ENCODE data around the gene PCDH15. TPM values are rescaled to one million over a fixed set of nuclear protein-coding genes. Genes with fewer than 3 reads are reported as not detected.

PCDH15 gene
- total RNA-seq, 3 donors from 2014 or later (not counting 1 experiment from before 2014, with no cell fraction given): not detected

DNA sequence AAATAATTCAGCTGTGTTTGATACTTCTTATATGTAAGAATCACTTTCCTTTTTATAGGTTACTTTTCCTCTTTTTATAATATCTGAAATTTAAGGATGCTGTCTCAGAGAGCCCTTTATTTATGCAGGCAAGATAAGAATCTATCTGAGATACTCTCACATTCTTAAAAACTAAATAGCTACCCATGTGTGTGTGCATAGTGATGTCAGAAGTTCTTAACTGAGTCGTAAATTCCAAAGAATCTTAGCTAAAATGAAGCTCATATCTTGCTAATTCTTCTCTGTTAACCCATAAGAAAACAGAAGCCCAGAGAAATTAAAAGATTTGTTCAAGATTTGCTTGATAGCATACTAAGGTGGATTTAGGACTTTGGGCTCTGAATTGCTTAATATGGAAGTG is 118.5 kb downstream of the PCDH15 start:
- no peaks in the 10 kb centered on the region for H3K36me3 ChIP-seq (ENCODE audit: control insufficient read depth, insufficient read depth, low read length)
- no peak overlapping the region for H3K4me3 ChIP-seq (ENCODE audit: low read length)
- no peaks in the 10 kb centered on the region for H3K4me1 Mint-ChIP-seq
- WGBS (ENCODE audit: insufficient coverage): no CpG with 5 or more reads among the region's 1 CpG
- ATAC-seq (no peak), DNase-seq (no peak)
- peaks cover 13 to 14% of the 10 kb centered on the region in 2 donors for H3K9me3 Mint-ChIP-seq
- no peaks in the 10 kb centered on the region for H3K4me1 ChIP-seq (ENCODE audit: control insufficient read depth, insufficient read depth, low read length)
- TF ChIP-seq, protein P1, sequence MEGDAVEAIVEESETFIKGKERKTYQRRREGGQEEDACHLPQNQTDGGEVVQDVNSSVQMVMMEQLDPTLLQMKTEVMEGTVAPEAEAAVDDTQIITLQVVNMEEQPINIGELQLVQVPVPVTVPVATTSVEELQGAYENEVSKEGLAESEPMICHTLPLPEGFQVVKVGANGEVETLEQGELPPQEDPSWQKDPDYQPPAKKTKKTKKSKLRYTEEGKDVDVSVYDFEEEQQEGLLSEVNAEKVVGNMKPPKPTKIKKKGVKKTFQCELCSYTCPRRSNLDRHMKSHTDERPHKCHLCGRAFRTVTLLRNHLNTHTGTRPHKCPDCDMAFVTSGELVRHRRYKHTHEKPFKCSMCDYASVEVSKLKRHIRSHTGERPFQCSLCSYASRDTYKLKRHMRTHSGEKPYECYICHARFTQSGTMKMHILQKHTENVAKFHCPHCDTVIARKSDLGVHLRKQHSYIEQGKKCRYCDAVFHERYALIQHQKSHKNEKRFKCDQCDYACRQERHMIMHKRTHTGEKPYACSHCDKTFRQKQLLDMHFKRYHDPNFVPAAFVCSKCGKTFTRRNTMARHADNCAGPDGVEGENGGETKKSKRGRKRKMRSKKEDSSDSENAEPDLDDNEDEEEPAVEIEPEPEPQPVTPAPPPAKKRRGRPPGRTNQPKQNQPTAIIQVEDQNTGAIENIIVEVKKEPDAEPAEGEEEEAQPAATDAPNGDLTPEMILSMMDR (IDR thresholded peaks at IDR 0.05): no peak
- no peaks in the 10 kb centered on the region for H3K9me3 ChIP-seq (ENCODE audit: control insufficient read depth, insufficient read depth, low read length)
- no peak overlapping the region for H3K27ac Mint-ChIP-seq
- no peak overlapping the region for H3K27ac ChIP-seq (ENCODE audit: low read length)
- no peaks in the 10 kb centered on the region for H3K27me3 ChIP-seq (ENCODE audit: control insufficient read depth, insufficient read depth, low read length)
- no peaks in the 10 kb centered on the region for H3K27me3 Mint-ChIP-seq (ENCODE audit: low read depth in 2 of 2)
- no peaks in the 10 kb centered on the region for H3K36me3 Mint-ChIP-seq
- intact Hi-C loops (cut with micrococcal nuclease): no loop called here
- no peak overlapping the region for H3K4me3 Mint-ChIP-seq

DNA sequence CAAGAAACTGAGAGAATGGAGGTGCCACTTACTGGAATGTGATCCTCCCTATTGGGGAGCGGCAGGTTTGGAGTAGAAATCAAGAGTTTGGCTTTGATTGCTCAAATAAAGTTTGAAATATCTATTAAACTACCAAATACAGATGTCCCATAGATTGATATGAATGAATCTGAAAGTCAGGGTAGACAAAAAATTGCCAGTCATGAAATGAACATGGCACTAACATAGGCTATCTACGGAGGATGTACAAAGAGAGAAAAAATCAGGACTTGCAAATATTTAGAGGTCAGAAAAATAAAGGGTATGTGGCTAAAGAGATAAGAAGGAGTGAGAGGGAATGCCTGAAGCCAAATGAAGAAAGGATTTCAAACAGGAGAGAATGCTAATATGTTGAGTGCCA is 119.9 kb downstream of the PCDH15 start:
- no peaks in the 10 kb centered on the region for H3K4me1 Mint-ChIP-seq
- H3K27ac Mint-ChIP-seq: no peak overlapping the region
- no peak overlapping the region for H3K27ac ChIP-seq (ENCODE audit: low read length)
- intact Hi-C loops (cut with micrococcal nuclease): no loop called here
- no peak for DNase-seq
- H3K36me3 Mint-ChIP-seq: no peaks in the 10 kb centered on the region
- H3K9me3 ChIP-seq (ENCODE audit: control insufficient read depth, insufficient read depth, low read length): no peaks in the 10 kb centered on the region
- no peaks in the 10 kb centered on the region for H3K4me1 ChIP-seq (ENCODE audit: control insufficient read depth, insufficient read depth, low read length)
- no peaks in the 10 kb centered on the region for H3K27me3 Mint-ChIP-seq (ENCODE audit: low read depth in 2 of 2)
- H3K36me3 ChIP-seq (ENCODE audit: control insufficient read depth, insufficient read depth, low read length): no peaks in the 10 kb centered on the region
- no peak overlapping the region for H3K4me3 Mint-ChIP-seq
- WGBS (ENCODE audit: insufficient coverage): 90% methylated on average over 2 of the region's 2 CpGs
- TF ChIP-seq, protein P1 (IDR thresholded peaks at IDR 0.05): no peak
- no peak overlapping the region for H3K4me3 ChIP-seq (ENCODE audit: low read length)
- H3K9me3 Mint-ChIP-seq: peaks cover 18% of the 10 kb centered on the region in 2 donors
- no peaks in the 10 kb centered on the region for H3K27me3 ChIP-seq (ENCODE audit: control insufficient read depth, insufficient read depth, low read length)
- no peak for ATAC-seq

DNA sequence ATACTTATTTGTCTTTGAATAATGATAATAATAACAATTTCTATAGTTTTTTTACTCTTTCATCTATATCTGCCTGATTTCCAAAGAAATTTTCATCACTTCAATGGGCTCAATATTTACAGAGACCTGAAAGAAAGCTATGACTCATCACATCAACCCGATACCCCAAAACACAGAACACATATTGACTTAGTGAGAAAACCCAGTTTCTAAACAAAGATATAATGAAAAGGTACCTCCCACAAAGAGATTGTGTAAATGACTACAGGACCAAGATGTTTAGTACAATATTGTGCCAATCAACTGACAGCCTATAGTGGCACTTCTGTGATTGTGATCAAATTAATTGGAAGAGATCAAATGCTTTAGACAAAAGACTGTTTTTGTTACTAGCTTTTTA is 133.9 kb downstream of the PCDH15 start:
- H3K4me3 Mint-ChIP-seq: no peak overlapping the region
- 86% methylated on average over 1 of the region's 1 CpG for WGBS (ENCODE audit: insufficient coverage)
- TF ChIP-seq, protein P1 (IDR thresholded peaks at IDR 0.05): no peak

DNA sequence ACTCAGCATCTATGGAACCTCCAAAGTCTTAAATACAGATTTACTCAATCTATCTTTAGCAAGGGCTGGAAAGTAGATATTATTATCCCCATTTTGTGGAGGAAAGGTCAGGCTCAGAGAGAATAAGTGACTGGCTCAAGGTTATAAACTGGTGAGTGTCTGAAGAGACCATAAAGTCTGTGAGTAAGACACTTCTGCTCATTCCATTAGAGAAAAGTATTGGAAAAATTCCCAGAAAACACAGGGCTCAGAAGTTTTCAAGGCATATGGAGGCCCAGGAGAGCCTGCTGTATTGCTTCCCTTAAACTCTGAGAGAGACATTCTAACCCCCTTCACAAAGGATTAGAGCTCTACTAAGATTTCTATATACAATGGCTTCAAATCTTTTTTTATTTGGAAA is 134.8 kb downstream of the PCDH15 start:
- no peaks in the 10 kb centered on the region for H3K27me3 Mint-ChIP-seq (ENCODE audit: low read depth in 2 of 2)
- TF ChIP-seq, protein P1 (IDR thresholded peaks at IDR 0.05): no peak
- no peak for ATAC-seq
- H3K36me3 Mint-ChIP-seq: peaks cover 5% of the 10 kb centered on the region
- no peak for DNase-seq
- H3K4me1 Mint-ChIP-seq: no peaks in the 10 kb centered on the region
- H3K27me3 ChIP-seq (ENCODE audit: control insufficient read depth, insufficient read depth, low read length): no peaks in the 10 kb centered on the region
- intact Hi-C loops (cut with micrococcal nuclease): no loop called here
- no peak overlapping the region for H3K27ac ChIP-seq (ENCODE audit: low read length)
- H3K27ac Mint-ChIP-seq: no peak overlapping the region
- no peaks in the 10 kb centered on the region for H3K36me3 ChIP-seq (ENCODE audit: control insufficient read depth, insufficient read depth, low read length)
- H3K4me3 Mint-ChIP-seq: no peak overlapping the region
- no peaks in the 10 kb centered on the region for H3K4me1 ChIP-seq (ENCODE audit: control insufficient read depth, insufficient read depth, low read length)
- H3K4me3 ChIP-seq (ENCODE audit: low read length): no peak overlapping the region
- peaks cover 3 to 5% of the 10 kb centered on the region in 2 donors for H3K9me3 Mint-ChIP-seq
- no peaks in the 10 kb centered on the region for H3K9me3 ChIP-seq (ENCODE audit: control insufficient read depth, insufficient read depth, low read length)

More for the DNA sequence above, 133.9 kb downstream of the PCDH15 start:
- Mint-ChIP-seq H3K4me1 (no peaks in the 10 kb centered on the region), H3K27ac (no peak overlapping the region), H3K27me3 (ENCODE audit: low read depth in 2 of 2) (no peaks in the 10 kb centered on the region), H3K36me3 (peaks cover 5% of the 10 kb centered on the region), H3K9me3 (peaks cover 2 to 5% of the 10 kb centered on the region in 2 donors)
- no peaks in the 10 kb centered on the region for H3K9me3 ChIP-seq (ENCODE audit: control insufficient read depth, insufficient read depth, low read length)
- H3K4me1 ChIP-seq (ENCODE audit: control insufficient read depth, insufficient read depth, low read length): no peaks in the 10 kb centered on the region
- DNase-seq: no peak
- no peaks in the 10 kb centered on the region for H3K27me3 ChIP-seq (ENCODE audit: control insufficient read depth, insufficient read depth, low read length)
- no peak for ATAC-seq
- intact Hi-C loops (cut with micrococcal nuclease): no loop called here
- no peaks in the 10 kb centered on the region for H3K36me3 ChIP-seq (ENCODE audit: control insufficient read depth, insufficient read depth, low read length)
- H3K27ac ChIP-seq (ENCODE audit: low read length): no peak overlapping the region
- no peak overlapping the region for H3K4me3 ChIP-seq (ENCODE audit: low read length)

Measured in natural killer cell (primary cell).